GM21423 (cell line): ENCODE data around the gene ARL17A.
"Not testable (repeated sequence)": the region's sequence is repeated elsewhere in the genome, so short reads cannot be mapped to it uniquely, and the experiment has no call there.

Source experiments
- ATAC-seq: cut with Tn5 transposase; IDR thresholded peaks from one replicate; pipeline ENCODE4 v1.9.1; 2021; ENCODE audit warnings: mild to moderate bottlenecking, moderate library complexity; ENCODE audit not compliant: unreplicated experiment

ARL17A gene

GRCh38 chr17:46579083-46580075 is at the start of gene ARL17A:
TSS of gene ARL17A (minus strand) at chr17:46579691. CDS start at chr17:46576322, 3,369 bp downstream.
- ATAC-seq = peak; percentile 79

GRCh38 chr17:46628753-46629436 is 49.4 kb upstream of the ARL17A start:
- peak; percentile 51 for ATAC-seq

GRCh38 chr17:46627452-46627851 is 48.0 kb upstream of the ARL17A start:
- not testable (repeated sequence) for ATAC-seq

- ATAC-seq = not testable (repeated sequence)
Measured at GRCh38 chr17:46624726-46625125, 45.2 kb upstream of the ARL17A start.

GRCh38 chr17:46623790-46624189 is 44.3 kb upstream of the ARL17A start:
- not testable (repeated sequence) for ATAC-seq

GRCh38 chr17:46618975-46619374 is 39.5 kb upstream of the ARL17A start:
- not testable (repeated sequence) for ATAC-seq

GRCh38 chr17:46617121-46617520 is 37.6 kb upstream of the ARL17A start:
- not testable (repeated sequence) for ATAC-seq

- ATAC-seq = not testable (repeated sequence)
Measured at GRCh38 chr17:46613876-46614275, 34.4 kb upstream of the ARL17A start.

GRCh38 chr17:46611304-46611703 is 31.8 kb upstream of the ARL17A start:
- ATAC-seq = not testable (repeated sequence)

- not testable (repeated sequence) for ATAC-seq
Measured at GRCh38 chr17:46603125-46603524, 23.6 kb upstream of the ARL17A start.

- ATAC-seq = not testable (repeated sequence)
Measured at GRCh38 chr17:46600767-46601166, 21.3 kb upstream of the ARL17A start.

- not testable (repeated sequence) for ATAC-seq
Measured at GRCh38 chr17:46598344-46598931, 18.9 kb upstream of the ARL17A start.

- ATAC-seq = not testable (repeated sequence)
Measured at GRCh38 chr17:46591332-46591731, 11.8 kb upstream of the ARL17A start.

GRCh38 chr17:46590157-46591146 is 11.0 kb upstream of the ARL17A start, which contains the start of gene NSF:
TSS of gene NSF (plus strand) at chr17:46590669. CDS start at chr17:46590776, 107 bp downstream.
- peak; percentile 68 for ATAC-seq

GRCh38 chr17:46585444-46585843 is 6.0 kb upstream of the ARL17A start:
- not testable (repeated sequence) for ATAC-seq

- peak; percentile 21 for ATAC-seq
Measured at GRCh38 chr17:46580082-46580481, 591 bp upstream of the ARL17A start.

- ATAC-seq = not testable (repeated sequence)
Measured at GRCh38 chr17:46571796-46572195, 7.7 kb downstream of the ARL17A start.

GRCh38 chr17:46566980-46567379 is 12.5 kb downstream of the ARL17A start:
- not testable (repeated sequence) for ATAC-seq

- not testable (repeated sequence) for ATAC-seq
Measured at GRCh38 chr17:46566284-46566683, 13.2 kb downstream of the ARL17A start.

GRCh38 chr17:46560048-46560447 is 19.4 kb downstream of the ARL17A start:
- not testable (repeated sequence) for ATAC-seq
